ENCODE results near the gene NOX4.

NOX4 gene

DNA sequence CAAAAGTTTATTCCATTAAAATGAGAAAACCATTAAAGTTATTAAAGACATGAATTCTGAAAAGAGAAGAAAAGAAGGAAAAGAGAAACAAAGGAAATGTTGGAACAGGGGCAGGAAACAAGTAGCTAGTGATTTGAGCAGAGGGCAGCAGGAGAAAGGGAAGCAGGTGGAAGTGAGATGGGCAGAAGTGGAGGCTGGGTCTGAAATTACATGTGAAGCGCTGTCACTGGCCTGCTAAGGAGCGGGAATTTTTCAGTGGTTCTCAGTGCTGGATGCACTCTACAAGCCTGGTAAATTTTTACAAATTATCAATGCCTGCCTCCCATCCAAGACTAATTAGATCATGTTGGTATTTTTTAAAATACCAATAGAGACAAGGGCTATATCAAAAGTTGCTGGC is 48.4 kb downstream of the NOX4 start:
- Histone ChIP-seq H3K9me3 (ENCODE audit: low read length) (no peaks in the 10 kb centered on the region), H3K4me2 (ENCODE audit: low read length) (no peak overlapping the region), H3K9me2 (ENCODE audit: low read depth, low read length) (no peaks in the 10 kb centered on the region), H3K36me3 (ENCODE audit: insufficient read depth, low read length) (no peaks in the 10 kb centered on the region), H3K9ac (ENCODE audit: low read length) (no peak overlapping the region), H2AFZ (ENCODE audit: low read length) (no peak overlapping the region), H3K4me1 (ENCODE audit: insufficient read depth, low read length, severe bottlenecking) (no peaks in the 10 kb centered on the region), H3K27me3 (ENCODE audit: insufficient read depth, low read length) (no peaks in the 10 kb centered on the region), H3K79me2 (ENCODE audit: insufficient read depth, low read length) (no peaks in the 10 kb centered on the region), H3K27ac (ENCODE audit: low read depth, low read length, poor library complexity, severe bottlenecking) (no peak overlapping the region), H4K20me1 (ENCODE audit: insufficient read depth, low read length) (no peaks in the 10 kb centered on the region), H3F3A (ENCODE audit: insufficient read depth, low read length) (no peaks in the 10 kb centered on the region), H3K4me3 (ENCODE audit: low read depth, low read length, poor library complexity, severe bottlenecking) (no peak overlapping the region)
- TF ChIP-seq, protein P1, sequence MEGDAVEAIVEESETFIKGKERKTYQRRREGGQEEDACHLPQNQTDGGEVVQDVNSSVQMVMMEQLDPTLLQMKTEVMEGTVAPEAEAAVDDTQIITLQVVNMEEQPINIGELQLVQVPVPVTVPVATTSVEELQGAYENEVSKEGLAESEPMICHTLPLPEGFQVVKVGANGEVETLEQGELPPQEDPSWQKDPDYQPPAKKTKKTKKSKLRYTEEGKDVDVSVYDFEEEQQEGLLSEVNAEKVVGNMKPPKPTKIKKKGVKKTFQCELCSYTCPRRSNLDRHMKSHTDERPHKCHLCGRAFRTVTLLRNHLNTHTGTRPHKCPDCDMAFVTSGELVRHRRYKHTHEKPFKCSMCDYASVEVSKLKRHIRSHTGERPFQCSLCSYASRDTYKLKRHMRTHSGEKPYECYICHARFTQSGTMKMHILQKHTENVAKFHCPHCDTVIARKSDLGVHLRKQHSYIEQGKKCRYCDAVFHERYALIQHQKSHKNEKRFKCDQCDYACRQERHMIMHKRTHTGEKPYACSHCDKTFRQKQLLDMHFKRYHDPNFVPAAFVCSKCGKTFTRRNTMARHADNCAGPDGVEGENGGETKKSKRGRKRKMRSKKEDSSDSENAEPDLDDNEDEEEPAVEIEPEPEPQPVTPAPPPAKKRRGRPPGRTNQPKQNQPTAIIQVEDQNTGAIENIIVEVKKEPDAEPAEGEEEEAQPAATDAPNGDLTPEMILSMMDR (IDR thresholded peaks at IDR 0.05; ENCODE audit: low read length), result no peak
- no peak for TF ChIP-seq EZH2 (IDR thresholded peaks at IDR 0.05; ENCODE audit: borderline replicate concordance, low read length)

DNA sequence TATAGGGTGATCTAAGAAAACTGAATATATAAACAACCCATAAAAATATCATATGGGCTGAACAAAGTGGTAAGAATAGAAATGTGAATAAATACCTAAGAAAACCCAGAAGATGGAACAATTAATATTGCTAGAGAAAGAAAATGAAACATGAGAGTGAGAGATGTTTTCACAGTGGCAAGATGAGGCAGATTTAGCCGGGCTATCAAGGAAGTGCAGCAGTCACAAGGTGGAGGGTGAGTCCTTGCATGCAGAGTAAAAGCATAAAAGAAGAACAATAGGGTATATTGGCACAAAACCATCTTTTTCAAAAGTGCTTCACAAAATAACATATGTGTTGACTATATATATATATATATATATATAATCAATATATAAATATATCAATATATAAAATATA is 49.6 kb downstream of the NOX4 start:
- no peak for TF ChIP-seq EZH2 (IDR thresholded peaks at IDR 0.05; ENCODE audit: borderline replicate concordance, low read length)
- TF ChIP-seq, protein P1 (IDR thresholded peaks at IDR 0.05; ENCODE audit: low read length), result no peak
- no peaks in the 10 kb centered on the region for H3K79me2 ChIP-seq (ENCODE audit: insufficient read depth, low read length)
- no peak overlapping the region for H3K4me2 ChIP-seq (ENCODE audit: low read length)
- H3K36me3 ChIP-seq (ENCODE audit: insufficient read depth, low read length), result no peaks in the 10 kb centered on the region
- no peaks in the 10 kb centered on the region for H3K27me3 ChIP-seq (ENCODE audit: insufficient read depth, low read length)
- H3K4me3 ChIP-seq (ENCODE audit: low read depth, low read length, poor library complexity, severe bottlenecking), result no peak overlapping the region
- H3K9me2 ChIP-seq (ENCODE audit: low read depth, low read length), result no peaks in the 10 kb centered on the region
- no peak overlapping the region for H2AFZ ChIP-seq (ENCODE audit: low read length)
- no peak overlapping the region for H3K27ac ChIP-seq (ENCODE audit: low read depth, low read length, poor library complexity, severe bottlenecking)
- no peak overlapping the region for H3K9ac ChIP-seq (ENCODE audit: low read length)
- no peaks in the 10 kb centered on the region for H3K4me1 ChIP-seq (ENCODE audit: insufficient read depth, low read length, severe bottlenecking)
- H3K9me3 ChIP-seq (ENCODE audit: low read length), result no peaks in the 10 kb centered on the region
- H3F3A ChIP-seq (ENCODE audit: insufficient read depth, low read length), result no peaks in the 10 kb centered on the region
- no peaks in the 10 kb centered on the region for H4K20me1 ChIP-seq (ENCODE audit: insufficient read depth, low read length)

DNA sequence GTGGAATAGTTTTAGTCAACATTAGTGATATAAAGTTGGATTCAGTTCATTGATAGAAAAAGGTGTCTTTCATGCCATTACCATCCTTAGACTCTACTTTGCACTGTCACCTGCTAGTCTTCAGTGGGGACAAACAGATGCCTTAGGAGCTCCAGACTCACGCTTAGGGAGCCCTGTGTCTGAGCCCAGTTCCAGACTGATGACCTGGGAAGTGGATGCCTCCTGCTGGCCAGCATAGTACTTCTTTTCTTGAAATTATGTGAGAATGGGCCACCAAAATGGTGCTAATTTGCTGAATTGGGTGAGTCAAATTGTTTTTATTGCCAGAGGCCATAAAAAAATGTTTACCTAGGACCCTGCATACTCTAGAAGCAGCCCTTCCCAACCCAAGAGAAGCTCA is 53.9 kb downstream of the NOX4 start:
- TF ChIP-seq EZH2 (IDR thresholded peaks at IDR 0.05; ENCODE audit: borderline replicate concordance, low read length), result no peak
- TF ChIP-seq, protein P1 (IDR thresholded peaks at IDR 0.05; ENCODE audit: low read length), result no peak
- Histone ChIP-seq H3K4me1 (ENCODE audit: insufficient read depth, low read length, severe bottlenecking) (no peaks in the 10 kb centered on the region), H3K27ac (ENCODE audit: low read depth, low read length, poor library complexity, severe bottlenecking) (no peak overlapping the region)

More for the DNA sequence above, 53.9 kb downstream of the NOX4 start:
- no peaks in the 10 kb centered on the region for H4K20me1 ChIP-seq (ENCODE audit: insufficient read depth, low read length)
- no peaks in the 10 kb centered on the region for H3F3A ChIP-seq (ENCODE audit: insufficient read depth, low read length)
- no peaks in the 10 kb centered on the region for H3K79me2 ChIP-seq (ENCODE audit: insufficient read depth, low read length)
- no peak overlapping the region for H3K4me3 ChIP-seq (ENCODE audit: low read depth, low read length, poor library complexity, severe bottlenecking)
- H3K9ac ChIP-seq (ENCODE audit: low read length), result no peak overlapping the region
- H3K36me3 ChIP-seq (ENCODE audit: insufficient read depth, low read length), result no peaks in the 10 kb centered on the region
- no peaks in the 10 kb centered on the region for H3K9me3 ChIP-seq (ENCODE audit: low read length)
- H2AFZ ChIP-seq (ENCODE audit: low read length), result no peak overlapping the region
- no peaks in the 10 kb centered on the region for H3K9me2 ChIP-seq (ENCODE audit: low read depth, low read length)
- H3K4me2 ChIP-seq (ENCODE audit: low read length), result no peak overlapping the region
- H3K27me3 ChIP-seq (ENCODE audit: insufficient read depth, low read length), result no peaks in the 10 kb centered on the region

Data from OCI-LY1 (cell line).